Measurements from ENCODE around the gene HEATR9.

HEATR9 gene

DNA sequence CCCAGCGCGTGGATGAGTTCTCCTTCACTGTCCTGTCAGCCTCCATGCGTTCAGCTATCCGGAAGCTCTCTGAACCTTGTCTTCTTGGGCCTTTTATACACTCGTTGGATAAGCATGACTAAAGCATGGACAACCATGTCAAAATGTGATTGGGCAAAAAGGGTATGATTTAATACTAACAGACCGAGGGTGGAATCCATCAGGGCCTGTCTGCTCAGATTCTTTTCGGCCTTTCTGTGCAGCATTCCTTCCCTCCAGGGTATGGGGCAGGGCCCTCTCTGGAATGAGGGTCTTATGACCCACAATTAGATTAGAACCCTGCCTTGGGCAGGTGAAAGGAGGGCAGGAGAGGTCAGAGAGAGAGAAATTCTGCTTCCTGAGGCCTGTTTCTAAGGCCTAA lies 25.5 kb upstream of the HEATR9 start:
- no peak for DNase-seq (ENCODE audit: low read depth)
- TF ChIP-seq, protein P1, sequence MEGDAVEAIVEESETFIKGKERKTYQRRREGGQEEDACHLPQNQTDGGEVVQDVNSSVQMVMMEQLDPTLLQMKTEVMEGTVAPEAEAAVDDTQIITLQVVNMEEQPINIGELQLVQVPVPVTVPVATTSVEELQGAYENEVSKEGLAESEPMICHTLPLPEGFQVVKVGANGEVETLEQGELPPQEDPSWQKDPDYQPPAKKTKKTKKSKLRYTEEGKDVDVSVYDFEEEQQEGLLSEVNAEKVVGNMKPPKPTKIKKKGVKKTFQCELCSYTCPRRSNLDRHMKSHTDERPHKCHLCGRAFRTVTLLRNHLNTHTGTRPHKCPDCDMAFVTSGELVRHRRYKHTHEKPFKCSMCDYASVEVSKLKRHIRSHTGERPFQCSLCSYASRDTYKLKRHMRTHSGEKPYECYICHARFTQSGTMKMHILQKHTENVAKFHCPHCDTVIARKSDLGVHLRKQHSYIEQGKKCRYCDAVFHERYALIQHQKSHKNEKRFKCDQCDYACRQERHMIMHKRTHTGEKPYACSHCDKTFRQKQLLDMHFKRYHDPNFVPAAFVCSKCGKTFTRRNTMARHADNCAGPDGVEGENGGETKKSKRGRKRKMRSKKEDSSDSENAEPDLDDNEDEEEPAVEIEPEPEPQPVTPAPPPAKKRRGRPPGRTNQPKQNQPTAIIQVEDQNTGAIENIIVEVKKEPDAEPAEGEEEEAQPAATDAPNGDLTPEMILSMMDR (IDR thresholded peaks at IDR 0.05; ENCODE audit: control insufficient read depth, extremely low read depth, insufficient read depth) = no peak
- H3K4me3 ChIP-seq (ENCODE audit: low read depth, low read length) = no peak overlapping the region

DNA sequence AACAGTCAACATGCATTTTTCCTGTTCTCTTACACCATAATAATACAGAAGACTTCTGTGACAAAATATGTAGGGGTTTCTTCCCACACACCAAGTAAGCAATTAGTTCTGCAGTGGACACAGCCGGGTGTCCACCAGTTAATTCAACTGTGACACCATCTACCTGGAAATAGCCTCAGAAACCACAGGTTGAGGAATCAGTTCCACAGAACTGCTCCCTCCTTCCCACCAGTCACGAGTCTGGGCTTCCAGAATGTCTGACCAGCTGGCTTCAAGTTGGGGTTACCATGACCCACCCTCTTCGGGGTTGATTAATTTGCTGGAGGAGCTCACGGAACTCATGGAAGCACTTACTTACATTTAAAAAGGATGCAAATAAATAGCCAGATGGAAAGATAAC lies 25.1 kb upstream of the HEATR9 start:
- H3K4me3 ChIP-seq (ENCODE audit: low read depth, low read length) = no peak overlapping the region
- DNase-seq (ENCODE audit: low read depth) = no peak
- TF ChIP-seq, protein P1 (IDR thresholded peaks at IDR 0.05; ENCODE audit: control insufficient read depth, extremely low read depth, insufficient read depth) = no peak

DNA sequence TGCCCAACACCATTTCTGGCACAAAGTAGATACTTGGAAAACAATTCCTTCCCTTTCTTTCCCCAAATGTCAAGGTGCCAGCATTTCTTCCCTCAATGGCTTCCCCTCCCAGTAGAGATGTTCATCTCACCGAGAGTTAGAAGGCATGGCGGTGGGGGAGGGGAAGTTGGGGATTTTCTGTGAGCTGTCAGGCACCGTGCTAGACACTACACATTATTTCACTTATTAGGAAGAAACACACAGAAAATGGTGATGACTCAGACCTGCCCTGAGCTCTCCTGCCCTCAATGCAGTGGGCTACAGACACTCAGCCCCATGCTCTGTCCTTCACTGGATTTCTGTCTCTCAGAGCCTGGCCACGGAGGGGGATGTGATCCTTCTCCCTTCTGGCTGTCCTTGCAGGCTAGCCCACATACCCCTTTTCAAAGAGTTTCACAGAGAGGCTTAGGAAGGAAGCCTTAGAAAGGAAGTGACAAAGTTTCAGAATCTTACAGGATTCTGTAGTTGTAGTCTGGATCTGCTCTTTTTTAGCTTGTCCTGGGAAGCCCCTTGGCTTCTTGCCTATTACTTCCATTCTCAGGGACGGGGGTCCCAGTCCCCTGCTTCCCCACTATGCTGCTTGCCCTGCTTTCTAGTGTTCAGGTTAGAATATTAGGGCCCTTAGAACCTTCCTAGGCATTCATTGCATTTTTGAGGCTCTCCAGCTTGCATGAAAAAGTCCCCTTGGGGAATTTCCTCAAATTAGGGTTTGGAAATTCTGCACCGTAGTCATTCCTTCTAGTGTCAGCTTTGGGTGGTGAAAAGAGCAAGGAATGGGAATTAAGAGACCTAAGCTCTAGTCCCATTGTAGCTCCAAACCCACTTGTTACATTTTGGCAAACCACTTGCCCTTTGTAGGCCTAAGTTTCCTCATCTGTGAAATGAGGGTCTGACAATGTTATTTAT lies 23.7 kb upstream of the HEATR9 start:
- TF ChIP-seq, protein P1 (IDR thresholded peaks at IDR 0.05; ENCODE audit: control insufficient read depth, extremely low read depth, insufficient read depth) = no peak
- DNase-seq (ENCODE audit: low read depth) = no peak
- H3K4me3 ChIP-seq (ENCODE audit: low read depth, low read length) = no peak overlapping the region

DNA sequence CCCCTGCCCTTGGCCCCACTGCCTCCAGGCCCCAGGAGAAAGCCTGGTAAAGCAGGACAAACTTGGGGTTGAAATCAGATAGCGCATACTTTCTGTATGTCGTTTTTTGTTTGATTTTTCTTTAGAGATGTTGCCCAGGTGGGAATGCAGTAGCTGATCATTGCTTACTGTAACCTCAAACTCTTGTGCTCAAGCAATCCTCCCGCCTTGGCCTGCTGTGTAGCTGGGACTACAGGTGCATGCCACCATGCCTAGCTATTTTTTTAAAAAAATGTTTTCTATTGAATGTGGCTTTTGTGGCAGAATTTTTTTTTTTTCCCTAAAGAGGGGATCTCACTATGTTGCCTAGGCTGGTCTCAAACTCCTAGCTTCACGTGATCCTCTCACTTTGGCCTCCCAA lies 22.6 kb upstream of the HEATR9 start:
- TF ChIP-seq, protein P1 (IDR thresholded peaks at IDR 0.05; ENCODE audit: control insufficient read depth, extremely low read depth, insufficient read depth) = no peak
- H3K4me3 ChIP-seq (ENCODE audit: low read depth, low read length) = no peak overlapping the region
- DNase-seq (ENCODE audit: low read depth) = no peak

DNA sequence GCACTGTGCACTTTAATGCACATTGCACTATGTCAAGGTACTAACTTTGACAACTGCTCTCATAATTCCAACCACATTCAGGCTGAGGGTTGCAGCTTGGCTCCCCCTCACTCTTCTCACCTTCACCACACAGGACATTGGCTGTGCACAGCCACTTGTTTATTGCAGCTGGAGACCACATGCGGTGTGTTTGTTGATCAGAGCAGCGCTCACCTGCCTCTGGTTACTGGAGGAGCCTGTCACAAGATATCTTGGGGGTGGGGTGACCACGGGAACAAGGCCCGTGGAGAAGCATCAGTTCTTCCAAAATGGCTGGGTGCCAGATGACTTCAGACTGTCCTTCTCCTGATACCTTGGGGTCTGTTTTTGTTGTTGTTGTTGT lies 22.1 kb upstream of the HEATR9 start:
- no peak for DNase-seq (ENCODE audit: low read depth)
- no peak overlapping the region for H3K4me3 ChIP-seq (ENCODE audit: low read depth, low read length)
- TF ChIP-seq, protein P1 (IDR thresholded peaks at IDR 0.05; ENCODE audit: control insufficient read depth, extremely low read depth, insufficient read depth) = no peak

DNA sequence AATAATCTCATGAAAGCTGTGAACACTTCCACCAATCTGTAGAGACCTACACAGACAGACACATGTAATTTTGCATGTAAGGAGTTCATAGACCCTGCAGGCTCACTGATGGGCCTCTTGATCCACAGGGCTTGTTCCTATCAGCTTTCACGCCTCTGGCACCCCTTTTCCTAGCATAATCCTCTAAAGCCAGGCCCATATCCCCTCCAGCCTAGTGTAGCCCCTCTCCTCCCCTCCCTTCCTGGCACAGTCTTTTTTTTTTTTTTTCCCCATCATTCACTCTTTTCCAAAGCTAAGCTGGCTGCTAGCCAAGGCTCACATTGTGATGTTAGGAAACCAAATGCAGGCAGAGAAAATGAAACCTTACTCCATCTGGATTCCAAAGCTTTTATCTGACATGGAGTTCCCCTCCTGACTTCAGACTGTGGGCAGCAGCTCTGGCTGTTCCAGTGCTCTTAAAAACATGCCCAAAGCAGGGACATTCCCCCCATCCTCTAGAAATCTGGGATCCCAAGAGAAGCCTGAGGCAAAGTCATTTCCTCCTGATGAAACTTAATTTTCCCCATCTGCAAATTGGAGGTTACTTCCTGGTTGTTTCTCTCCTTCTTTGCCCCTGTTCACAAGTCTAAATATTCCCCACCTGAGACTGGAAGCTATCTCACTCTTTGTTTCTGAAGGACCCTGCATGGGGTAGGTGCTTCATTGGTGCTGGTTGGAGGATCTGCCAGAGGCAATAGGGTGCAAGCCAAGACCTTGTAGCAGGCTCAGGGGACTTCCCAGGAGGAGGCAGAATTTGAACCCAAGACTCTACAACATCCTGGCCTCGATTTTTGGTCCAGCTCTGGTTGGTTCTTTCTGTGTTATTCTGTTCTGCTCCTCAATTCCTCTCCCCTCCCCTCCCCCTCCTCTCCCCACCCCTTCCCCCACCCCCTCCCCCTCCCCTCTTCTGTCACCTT lies 21.4 kb upstream of the HEATR9 start:
- no peak for DNase-seq (ENCODE audit: low read depth)
- TF ChIP-seq, protein P1 (IDR thresholded peaks at IDR 0.05; ENCODE audit: control insufficient read depth, extremely low read depth, insufficient read depth) = no peak

More for the DNA sequence above, 21.4 kb upstream of the HEATR9 start:
- no peak overlapping the region for H3K4me3 ChIP-seq (ENCODE audit: low read depth, low read length)

Measured in LNCaP clone FGC (cell line).